ENCODE data around the gene PLAAT2. TPM values are rescaled to one million over a fixed set of nuclear protein-coding genes. Genes with fewer than 3 reads are reported as not detected.

PLAAT2 gene
- total RNA-seq, 1 experiment from 2014 or later, result 0.66 TPM

GRCh38 chr11:63532799-63533475 lies 30.2 kb downstream of the PLAAT2 start (continued):
- TF ChIP-seq USF2 (CRISPR knock-in tag; IDR thresholded peaks at IDR 0.05) (no peak), USF1 (CRISPR knock-in tag; IDR thresholded peaks at IDR 0.05) (no peak), NR1H2 (CRISPR knock-in tag; IDR thresholded peaks at IDR 0.05) (no peak), NFE2L1 (CRISPR knock-in tag; IDR thresholded peaks at IDR 0.05) (no peak), E2F1 (CRISPR knock-in tag; IDR thresholded peaks at IDR 0.05) (no peak), FOXP1 (CRISPR knock-in tag; IDR thresholded peaks at IDR 0.05; ENCODE audit: borderline replicate concordance) (no peak), ATF1 (CRISPR knock-in tag; IDR thresholded peaks at IDR 0.05) (no peak)

- DNase-seq (ENCODE audit: low spot score) (no peak), ATAC-seq (no peak)
- CTCF ChIA-PET, result interaction anchor here (1.9 kb wide), 1 partner anchor 24 kb away, joined by 8 read pairs; no protein-coding TSS in a partner anchor
- H3K27me3 Mint-ChIP-seq (ENCODE audit: low read depth), result no peaks in the 10 kb centered on the region
- peak overlapping the region; percentile 47 for H3K4me3 Mint-ChIP-seq
- H3K4me1 Mint-ChIP-seq, result peaks cover 72% of the 10 kb centered on the region
- H3K9me3 Mint-ChIP-seq, result no peaks in the 10 kb centered on the region
- H3K27ac Mint-ChIP-seq, result peak overlapping the region; percentile 99
- POLR2A ChIA-PET, result no interaction called here
- H3K36me3 Mint-ChIP-seq, result peaks cover 3% of the 10 kb centered on the region; the same call in 1 of the 2 replicates
- TF ChIP-seq ZMAT4 (CRISPR knock-in tag; IDR thresholded peaks at IDR 0.05), result no peak
- no peak for TF ChIP-seq ZNF263 (CRISPR knock-in tag; IDR thresholded peaks at IDR 0.05; ENCODE audit: low read depth)
- TF ChIP-seq STAT6 (CRISPR knock-in tag; conservative IDR thresholded peaks at IDR 0.05; ENCODE audit: low read depth), result no peak
- no peak for TF ChIP-seq TP53 (CRISPR knock-in tag; IDR thresholded peaks at IDR 0.05)
- TF ChIP-seq NR3C1 (CRISPR knock-in tag; conservative IDR thresholded peaks at IDR 0.05; ENCODE audit: low read depth), result no peak
- no peak for TF ChIP-seq E2F5 (CRISPR knock-in tag; IDR thresholded peaks at IDR 0.05)
- 0 out of 2 replicates have a peak, but pooled peaks have one; percentile 30 for TF ChIP-seq NFE2L1 (CRISPR knock-in tag; IDR thresholded peaks at IDR 0.05)
- TF ChIP-seq ETV6 (CRISPR knock-in tag; IDR thresholded peaks at IDR 0.05), result no peak
- 0 out of 2 replicates have a peak, but pooled peaks have one; percentile 16 for TF ChIP-seq ZBTB43 (CRISPR knock-in tag; IDR thresholded peaks at IDR 0.05)
- TF ChIP-seq RORB (CRISPR knock-in tag; IDR thresholded peaks at IDR 0.05), result no peak
- TF ChIP-seq AFF4 (CRISPR knock-in tag; IDR thresholded peaks at IDR 0.05; ENCODE audit: borderline replicate concordance), result no peak
- TF ChIP-seq TEAD4 (CRISPR knock-in tag; IDR thresholded peaks at IDR 0.05), result 0 out of 2 replicates have a peak, but pooled peaks have one; percentile 31
- no peak for TF ChIP-seq KAT7 (CRISPR knock-in tag; IDR thresholded peaks at IDR 0.05; ENCODE audit: borderline replicate concordance)
- no peak for TF ChIP-seq ZSCAN18 (CRISPR knock-in tag; IDR thresholded peaks at IDR 0.05)
- no peak for TF ChIP-seq JUN (CRISPR knock-in tag; IDR thresholded peaks at IDR 0.05)
- TF ChIP-seq HMGA2 (CRISPR knock-in tag; IDR thresholded peaks at IDR 0.05), result no peak
- no peak for TF ChIP-seq ZNF232 (CRISPR knock-in tag; IDR thresholded peaks at IDR 0.05)
Observed at GRCh38 chr11:63532117-63532516, 31.1 kb downstream of the PLAAT2 start.
